ENCODE results near the gene PLG.

DNA sequence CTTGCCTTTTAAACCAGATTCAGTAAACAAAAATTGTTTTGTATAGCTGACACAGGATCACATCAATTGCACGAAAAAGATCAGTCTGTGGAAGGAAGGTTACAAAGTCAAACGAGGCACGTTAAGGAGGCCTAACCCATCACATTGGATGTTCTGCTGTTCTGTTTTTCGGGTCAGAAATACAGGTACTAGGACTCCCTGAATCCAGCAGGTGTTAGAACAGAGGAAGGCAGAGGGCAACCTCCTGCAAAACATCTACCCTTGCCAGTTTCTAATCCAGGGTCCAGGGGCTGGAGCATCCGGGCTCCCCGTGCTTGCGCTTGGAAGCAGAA is 64.6 kb downstream of the PLG start:
- TF ChIP-seq BHLHE40 (IDR thresholded peaks at IDR 0.05; ENCODE audit: borderline replicate concordance) = no peak
- TF ChIP-seq, protein P1, sequence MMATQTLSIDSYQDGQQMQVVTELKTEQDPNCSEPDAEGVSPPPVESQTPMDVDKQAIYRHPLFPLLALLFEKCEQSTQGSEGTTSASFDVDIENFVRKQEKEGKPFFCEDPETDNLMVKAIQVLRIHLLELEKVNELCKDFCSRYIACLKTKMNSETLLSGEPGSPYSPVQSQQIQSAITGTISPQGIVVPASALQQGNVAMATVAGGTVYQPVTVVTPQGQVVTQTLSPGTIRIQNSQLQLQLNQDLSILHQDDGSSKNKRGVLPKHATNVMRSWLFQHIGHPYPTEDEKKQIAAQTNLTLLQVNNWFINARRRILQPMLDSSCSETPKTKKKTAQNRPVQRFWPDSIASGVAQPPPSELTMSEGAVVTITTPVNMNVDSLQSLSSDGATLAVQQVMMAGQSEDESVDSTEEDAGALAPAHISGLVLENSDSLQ (IDR thresholded peaks at IDR 0.05) = no peak
- no peak for TF ChIP-seq FOXK2 (IDR thresholded peaks at IDR 0.05)
- no peak for TF ChIP-seq ARNT (IDR thresholded peaks at IDR 0.05)
- TF ChIP-seq TARDBP (IDR thresholded peaks at IDR 0.05) = no peak
- no peak for TF ChIP-seq HDGF (IDR thresholded peaks at IDR 0.05; ENCODE audit: borderline replicate concordance)
- TF ChIP-seq ELF4 (IDR thresholded peaks at IDR 0.05) = no peak
- TF ChIP-seq CTBP1 (IDR thresholded peaks at IDR 0.05; ENCODE audit: borderline replicate concordance) = no peak
- TF ChIP-seq SUZ12 (IDR thresholded peaks at IDR 0.05) = no peak
